Stimulated activated CD4-positive, alpha-beta T cell treated with anti-CD3 and anti-CD28 coated beads, Interleukin-2, amount 100 ng/mL, for 4 hours (primary cell): Measurements from ENCODE around the gene TRPC4AP.
"Not testable (repeated sequence)": the region's sequence is repeated elsewhere in the genome, so short reads cannot be mapped to it uniquely, and the experiment has no call there.

ENCODE experiments used
- DNase-seq: peaks from one replicate; pipeline ENCODE4 v3.0.0-alpha.2; 2020; ENCODE audit warnings: low read depth

The TRPC4AP gene

GRCh38 chr20:35059110-35059509 is 33.5 kb downstream of the TRPC4AP start:
- DNase-seq: no peak

DNA sequence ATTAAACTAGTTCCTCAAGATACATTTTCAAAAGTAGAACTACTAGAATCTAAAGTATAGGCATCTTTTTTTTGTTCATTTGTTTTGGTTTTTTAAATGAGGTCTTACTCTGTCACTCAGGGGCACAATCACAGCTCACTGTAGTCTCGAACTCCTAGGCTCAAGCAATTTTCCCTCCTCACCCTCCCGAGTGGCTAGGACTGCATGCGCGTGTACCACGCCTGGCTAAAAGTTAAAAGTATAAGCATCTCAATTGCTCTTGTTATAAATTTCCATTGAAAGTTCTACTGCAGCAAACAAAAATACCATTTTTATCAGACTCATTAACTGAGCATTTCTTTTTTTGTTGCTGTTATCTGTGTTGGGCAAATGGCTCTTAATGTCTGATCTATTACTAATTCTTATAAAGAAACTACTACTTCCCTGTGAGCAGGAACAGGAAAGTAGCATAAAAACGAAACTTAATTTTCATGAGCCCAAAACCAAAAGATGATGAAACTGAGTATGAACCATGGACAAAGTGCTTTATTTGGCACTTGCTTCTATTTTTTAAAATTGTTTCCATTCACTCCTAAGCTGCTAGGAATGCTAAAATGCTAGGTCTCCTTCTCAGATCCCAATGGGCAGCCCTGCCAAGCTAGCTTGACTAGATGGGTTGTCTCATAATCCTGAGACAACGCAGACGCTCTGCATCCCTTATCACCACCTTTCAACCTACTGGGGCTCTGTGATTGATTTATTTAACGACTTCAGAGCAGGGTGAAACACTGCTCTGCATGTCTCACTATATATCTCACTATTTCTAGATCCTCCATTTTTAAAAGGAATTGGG is 36.9 kb downstream of the TRPC4AP start:
- no peak for DNase-seq

GRCh38 chr20:35054814-35055213 is 37.8 kb downstream of the TRPC4AP start:
- DNase-seq: no peak

GRCh38 chr20:35052616-35053015 is 40.0 kb downstream of the TRPC4AP start:
- not testable (repeated sequence) for DNase-seq

GRCh38 chr20:35049776-35050352 is 42.7 kb downstream of the TRPC4AP start:
- DNase-seq: no peak

DNA sequence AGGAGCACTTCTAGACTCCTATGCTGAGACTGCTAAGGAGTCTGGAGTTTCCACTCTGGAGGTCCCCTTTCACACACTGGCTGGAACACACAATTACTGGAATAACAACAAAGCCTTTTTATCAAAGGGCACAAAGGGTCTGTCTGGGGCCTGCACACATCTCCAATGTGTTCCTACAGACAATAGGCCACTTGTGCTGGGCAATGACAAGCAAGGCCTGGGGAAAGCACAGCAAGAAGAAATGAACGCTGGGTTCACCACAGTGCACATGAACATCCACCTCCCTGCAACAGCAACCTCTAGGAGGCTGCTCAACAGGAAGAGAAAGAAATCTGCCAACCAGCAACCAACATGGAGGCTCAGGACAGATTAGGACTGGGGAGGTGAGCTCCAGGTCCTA is 43.9 kb downstream of the TRPC4AP start:
- DNase-seq: no peak

GRCh38 chr20:35042268-35042667 is 50.3 kb downstream of the TRPC4AP start:
- DNase-seq: no peak

GRCh38 chr20:35040646-35041045 is 52.0 kb downstream of the TRPC4AP start:
- DNase-seq: no peak

DNA sequence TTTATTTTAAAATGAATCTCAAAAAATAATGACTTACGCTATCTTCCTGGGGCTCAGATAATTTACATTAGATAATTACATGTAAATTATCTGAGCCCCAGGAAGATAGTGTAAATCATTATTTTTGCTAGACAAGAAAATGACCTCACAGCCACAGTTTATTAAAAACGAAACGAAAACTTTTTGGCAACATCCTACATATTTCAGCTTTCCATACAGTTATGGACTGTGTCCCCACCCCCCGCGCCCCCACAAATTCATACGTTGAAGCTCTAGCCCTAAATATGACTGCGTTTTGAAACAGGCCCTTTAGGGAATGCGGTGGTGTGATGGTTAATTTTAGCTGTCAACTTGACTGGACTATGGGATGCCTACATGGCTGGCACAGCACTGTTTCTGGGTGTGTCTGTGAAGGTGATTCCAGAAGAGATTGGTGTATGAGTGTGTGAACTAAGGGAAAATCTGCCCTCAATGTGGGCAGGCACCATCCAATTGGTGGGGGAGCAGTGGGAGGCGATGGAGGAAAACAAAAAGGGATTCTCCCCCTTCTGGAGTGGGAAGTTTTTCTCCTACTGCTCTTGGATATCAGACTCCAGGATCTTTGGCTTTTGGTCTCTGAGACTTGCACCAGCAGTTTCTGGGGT is 52.6 kb downstream of the TRPC4AP start:
- no peak for DNase-seq

- DNase-seq: no peak
These were observed 53.5 kb downstream of the TRPC4AP start for GRCh38 chr20:35039146-35039545.

DNA sequence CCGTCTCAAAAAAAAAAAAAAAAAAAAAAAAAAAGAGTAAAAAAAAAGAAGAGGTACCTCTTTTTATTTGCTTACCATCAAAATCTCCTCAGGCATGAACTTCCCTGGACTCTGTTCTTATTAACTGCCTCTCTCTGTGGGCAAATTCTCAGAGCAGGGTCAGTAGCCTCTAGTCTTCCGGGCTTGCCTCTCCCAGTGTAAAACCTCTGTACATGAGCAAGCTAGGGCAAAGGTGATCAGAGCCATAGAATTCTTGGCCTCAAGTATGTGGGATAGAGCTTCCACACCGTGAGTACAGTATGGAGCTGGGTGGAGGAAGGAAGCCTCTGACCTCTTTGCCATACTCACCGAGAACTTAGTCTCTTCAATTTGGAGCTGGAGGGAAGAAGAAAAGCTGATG is 58.5 kb downstream of the TRPC4AP start:
- DNase-seq: no peak

- no peak for DNase-seq
These were observed 62.5 kb downstream of the TRPC4AP start for GRCh38 chr20:35030136-35030535.

DNA sequence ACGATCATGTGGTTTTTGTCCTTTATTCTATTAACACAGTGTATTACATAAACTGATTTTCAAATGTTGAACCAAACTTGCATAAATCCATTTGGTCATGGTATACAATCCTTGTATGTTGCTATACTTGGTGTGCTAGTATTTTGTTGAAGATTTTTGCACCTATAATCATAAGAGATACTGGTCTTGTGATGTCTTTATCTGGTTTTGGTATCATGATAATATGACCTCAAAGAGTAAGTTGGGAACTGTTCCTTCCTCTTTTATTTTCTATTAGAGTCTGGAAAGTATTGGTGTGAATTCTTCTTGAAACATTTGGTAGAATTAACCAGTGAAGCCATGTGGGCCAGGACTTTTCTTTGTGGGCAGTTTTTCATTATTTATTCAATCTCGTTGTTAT is 65.3 kb downstream of the TRPC4AP start:
- no peak for DNase-seq

- DNase-seq: no peak
These were observed 67.5 kb downstream of the TRPC4AP start for GRCh38 chr20:35025116-35025515.

- no peak for DNase-seq
These were observed 69.0 kb downstream of the TRPC4AP start for GRCh38 chr20:35023624-35024023.

GRCh38 chr20:35021831-35022230 is 70.8 kb downstream of the TRPC4AP start:
- no peak for DNase-seq

- no peak for DNase-seq
These were observed 71.5 kb downstream of the TRPC4AP start for GRCh38 chr20:35021063-35021462.

DNA sequence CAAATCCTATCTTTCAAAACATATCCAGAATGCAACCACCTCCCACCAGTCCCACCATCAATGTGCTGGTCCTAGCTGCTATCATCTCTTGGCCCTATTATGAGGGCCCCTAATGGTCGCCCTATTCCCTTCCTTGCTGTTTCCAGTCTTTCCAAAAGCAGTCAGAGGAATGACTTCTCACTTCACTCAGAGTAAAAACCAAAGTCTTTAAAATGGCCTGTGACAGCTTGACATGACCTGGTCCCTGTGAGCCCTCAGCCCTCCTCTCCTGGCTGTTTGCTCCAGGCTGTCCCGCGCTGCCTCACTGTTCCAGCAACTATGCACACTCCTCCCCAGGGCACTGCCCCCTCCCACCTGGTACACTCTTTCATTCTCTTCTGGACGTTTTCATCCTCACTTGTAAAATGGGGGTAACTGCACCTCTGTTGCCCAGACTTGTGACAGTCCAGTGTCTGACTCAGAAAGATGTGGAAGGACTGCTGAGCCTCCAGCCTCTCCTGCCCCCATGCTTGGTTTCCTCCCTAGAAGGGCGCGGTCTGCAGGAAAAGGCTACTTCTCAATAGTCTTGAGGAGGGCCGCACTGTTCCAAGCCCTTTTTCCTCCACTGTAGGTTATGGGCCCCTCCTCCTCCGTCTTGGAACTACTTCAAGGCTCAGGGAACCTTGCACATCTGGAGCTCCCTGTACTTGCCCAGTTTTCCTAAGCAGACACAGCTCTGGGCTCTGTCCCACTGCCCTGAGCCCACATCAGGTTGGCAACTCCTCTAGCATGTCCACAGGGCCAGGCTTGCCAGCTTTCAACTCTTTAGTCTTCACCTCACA is 72.3 kb downstream of the TRPC4AP start:
- DNase-seq: no peak

GRCh38 chr20:35018590-35019371 is 73.8 kb downstream of the TRPC4AP start:
- DNase-seq: no peak

GRCh38 chr20:35017099-35017835 is 75.3 kb downstream of the TRPC4AP start:
- no peak for DNase-seq

DNA sequence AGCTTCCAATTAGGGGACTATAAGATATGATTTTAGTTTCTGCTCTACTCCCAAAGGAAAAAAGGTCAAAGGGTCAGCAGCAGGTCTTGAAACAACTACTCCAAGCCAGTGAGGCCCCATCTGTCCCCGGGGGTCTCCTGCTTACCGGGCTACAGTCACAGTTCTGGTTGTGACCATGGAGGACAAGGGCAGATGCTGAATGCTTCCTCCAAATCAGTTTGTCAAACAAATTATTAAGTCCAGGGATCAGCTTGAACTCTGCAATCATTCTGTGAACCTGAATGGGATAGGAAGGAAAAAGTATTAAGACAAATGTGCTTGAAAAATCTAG is 76.8 kb downstream of the TRPC4AP start:
- no peak for DNase-seq
